MCF 10A (cell line): Measurements from ENCODE around the gene SLC38A2. TPM values are rescaled to one million over a fixed set of nuclear protein-coding genes. Genes with fewer than 3 reads are reported as not detected.

Experiments used
- BruUV-seq: library from RNA; stranded (reverse); fragments of 400-500 nt; replicated peaks from 2 replicates; lab custom pipeline; 2021; lab: Mats Ljungman, UMichigan
- CTCF ChIA-PET: fragments of 300-600 bp; sonication (Branson Sonifier 250); formaldehyde crosslinking; extraction: SDS; loops from one replicate; lab custom pipeline; 2021; ENCODE audit warnings: antibody characterized with exemption, inconsistent platforms; lab: Yijun Ruan, JAX
- POLR2A ChIA-PET: fragments of 300-600, 350-650 bp; sonication (Branson Sonifier 250); formaldehyde crosslinking; extraction: SDS; loops from one replicate; lab custom pipeline; 2020; ENCODE audit warnings: antibody characterized with exemption, inconsistent platforms; lab: Yijun Ruan, JAX
- DNase-seq: peaks from one replicate; pipeline ENCODE4 v3.0.0-alpha.2; 2018; ENCODE audit not compliant: unreplicated experiment
- H3K27ac Mint-ChIP-seq: one replicate; pipeline ENCODE4 v1.8.0; 2022; ENCODE audit warnings: mild to moderate bottlenecking, low read depth, mixed read lengths; ENCODE audit not compliant: unreplicated experiment
- H3K27me3 Mint-ChIP-seq: one replicate; pipeline ENCODE4 v1.8.0; 2022; ENCODE audit warnings: mixed read lengths; ENCODE audit not compliant: insufficient read depth, unreplicated experiment
- H3K36me3 Mint-ChIP-seq: one replicate; pipeline ENCODE4 v1.8.0; 2022; ENCODE audit warnings: mild to moderate bottlenecking, moderate library complexity, mixed read lengths; ENCODE audit not compliant: insufficient read depth, unreplicated experiment
- H3K4me1 Mint-ChIP-seq: one replicate; pipeline ENCODE4 v1.8.0; 2022; ENCODE audit warnings: mixed read lengths; ENCODE audit not compliant: insufficient read depth, unreplicated experiment
- H3K4me3 Mint-ChIP-seq: one replicate; pipeline ENCODE4 v1.8.0; 2022; ENCODE audit warnings: mild to moderate bottlenecking, moderate library complexity, mixed read lengths; ENCODE audit not compliant: unreplicated experiment
- H3K9me3 Mint-ChIP-seq: one replicate; pipeline ENCODE4 v1.8.0; 2022; ENCODE audit warnings: mixed read lengths; ENCODE audit not compliant: unreplicated experiment
- intact Hi-C: fragments of 100-400 bp; cut with micrococcal nuclease; formaldehyde crosslinking; loops from 2 replicates; pipeline ENCODE4 v1.14.1; 2022
- total RNA-seq: library from RNA; stranded (reverse); gene quantifications from 2 replicates; pipeline ENCODE4 v1.2.3, GENCODE V29; 2022
- TF ChIP-seq, protein P1 (sequence below): fragments of 200-600 bp; IDR thresholded peaks from one replicate; pipeline ENCODE4 v1.8.0; 2022; ENCODE audit warnings: antibody characterized with exemption, mild to moderate bottlenecking; ENCODE audit not compliant: unreplicated experiment

SLC38A2 gene
- total RNA-seq, 1 experiment from 2014 or later, result 1,070 TPM

GRCh38 chr12:46356655-46357437 is 15.7 kb downstream of the SLC38A2 start:
- no peak for DNase-seq
- intact Hi-C loops, result loop anchor here (1.0 to 5.0 kb wide), 2 partner anchors 205 to 232 kb away; no protein-coding TSS in a partner anchor
- CTCF ChIA-PET, result interaction anchor here (0.6 to 2.0 kb wide), 7 partner anchors 15 to 320 kb away, joined by 3 to 10 read pairs (median 6); no protein-coding TSS in a partner anchor
- Mint-ChIP-seq H3K4me3 (no peak overlapping the region), H3K9me3 (no peaks in the 10 kb centered on the region), H3K27ac (peak overlapping the region; percentile 7), H3K4me1 (peaks cover 12% of the 10 kb centered on the region), H3K27me3 (no peaks in the 10 kb centered on the region), H3K36me3 (peaks cover 60% of the 10 kb centered on the region)
- POLR2A ChIA-PET, result interaction anchor here (0.6 to 5.3 kb wide), 52 partner anchors 10 to 592 kb away, joined by 3 to 129 read pairs (median 4); partner anchors contain the start of genes SCAF11 and SLC38A1
- BruUV-seq, result no TSS peak
- TF ChIP-seq, protein P1, sequence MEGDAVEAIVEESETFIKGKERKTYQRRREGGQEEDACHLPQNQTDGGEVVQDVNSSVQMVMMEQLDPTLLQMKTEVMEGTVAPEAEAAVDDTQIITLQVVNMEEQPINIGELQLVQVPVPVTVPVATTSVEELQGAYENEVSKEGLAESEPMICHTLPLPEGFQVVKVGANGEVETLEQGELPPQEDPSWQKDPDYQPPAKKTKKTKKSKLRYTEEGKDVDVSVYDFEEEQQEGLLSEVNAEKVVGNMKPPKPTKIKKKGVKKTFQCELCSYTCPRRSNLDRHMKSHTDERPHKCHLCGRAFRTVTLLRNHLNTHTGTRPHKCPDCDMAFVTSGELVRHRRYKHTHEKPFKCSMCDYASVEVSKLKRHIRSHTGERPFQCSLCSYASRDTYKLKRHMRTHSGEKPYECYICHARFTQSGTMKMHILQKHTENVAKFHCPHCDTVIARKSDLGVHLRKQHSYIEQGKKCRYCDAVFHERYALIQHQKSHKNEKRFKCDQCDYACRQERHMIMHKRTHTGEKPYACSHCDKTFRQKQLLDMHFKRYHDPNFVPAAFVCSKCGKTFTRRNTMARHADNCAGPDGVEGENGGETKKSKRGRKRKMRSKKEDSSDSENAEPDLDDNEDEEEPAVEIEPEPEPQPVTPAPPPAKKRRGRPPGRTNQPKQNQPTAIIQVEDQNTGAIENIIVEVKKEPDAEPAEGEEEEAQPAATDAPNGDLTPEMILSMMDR, result no peak

DNA sequence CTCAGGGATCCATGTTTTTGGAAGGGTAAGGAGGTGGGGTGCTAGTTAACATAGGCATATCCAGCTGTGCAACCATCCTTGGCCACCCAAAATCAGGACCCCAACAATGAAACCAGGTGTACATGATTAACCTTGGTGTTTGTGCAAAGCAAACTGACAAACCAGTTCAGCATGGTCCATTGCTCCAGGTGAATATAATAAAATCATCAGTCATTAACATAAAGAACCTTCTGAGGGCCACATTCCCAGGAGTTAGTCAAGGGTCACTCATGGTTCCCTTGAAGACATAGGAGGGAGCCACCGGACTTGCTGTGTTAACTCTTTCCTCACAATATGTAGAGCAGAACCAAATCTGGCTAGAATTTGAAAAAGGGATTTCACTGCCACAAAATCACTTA is 17.8 kb downstream of the SLC38A2 start:
- DNase-seq, result no peak

GRCh38 chr12:46354111-46354801 is 18.3 kb downstream of the SLC38A2 start:
- intact Hi-C loops, result no loop called here
- no peak overlapping the region for H3K27ac Mint-ChIP-seq
- ChIA-PET POLR2A (interaction anchor here (0.6 to 1.2 kb wide), 6 partner anchors 13 to 726 kb away, joined by 3 to 6 read pairs (median 4); partner anchors contain the start of genes AMIGO2 and SLC38A1), CTCF (interaction anchor here (0.6 to 1.1 kb wide), 12 partner anchors 11 to 666 kb away, joined by 3 to 8 read pairs (median 4); no protein-coding TSS in a partner anchor)
- peaks cover 34% of the 10 kb centered on the region for H3K36me3 Mint-ChIP-seq
- H3K27me3 Mint-ChIP-seq, result no peaks in the 10 kb centered on the region
- H3K9me3 Mint-ChIP-seq, result no peaks in the 10 kb centered on the region
- no peak overlapping the region for H3K4me3 Mint-ChIP-seq
- H3K4me1 Mint-ChIP-seq, result peaks cover 9% of the 10 kb centered on the region
- no peak for DNase-seq
- TF ChIP-seq, protein P1, result no peak
- no TSS peak for BruUV-seq

More for the DNA sequence above, 17.8 kb downstream of the SLC38A2 start:
- intact Hi-C loops, result loop anchor here (5.0 kb wide), 1 partner anchor 202 kb away; no protein-coding TSS in a partner anchor
- no TSS peak for BruUV-seq
- no peak overlapping the region for H3K4me3 Mint-ChIP-seq
- H3K36me3 Mint-ChIP-seq, result peaks cover 40% of the 10 kb centered on the region
- no peaks in the 10 kb centered on the region for H3K9me3 Mint-ChIP-seq
- H3K27me3 Mint-ChIP-seq, result no peaks in the 10 kb centered on the region
- H3K27ac Mint-ChIP-seq, result no peak overlapping the region
- POLR2A ChIA-PET, result interaction anchor here (1.1 kb wide), 1 partner anchor 364 kb away, joined by 4 read pairs; no protein-coding TSS in a partner anchor
- TF ChIP-seq, protein P1, result no peak
- H3K4me1 Mint-ChIP-seq, result peaks cover 9% of the 10 kb centered on the region
- CTCF ChIA-PET, result no interaction called here
